Right forelimb (tissue), 1 donor: ENCODE results near the gene AKR7A3.

Experiments used
- DNase-seq: peaks from one replicate; pipeline ENCODE4 v3.0.0-alpha.2; 2018

The AKR7A3 gene

GRCh38 chr1:19251305-19252196, 37.0 kb downstream of the AKR7A3 start, which contains the start of the genes EMC1 and MRTO4:
Gene EMC1, minus strand, starts transcription at chr1:19251524. Its CDS starts 15 bp downstream, at chr1:19251509.
Gene MRTO4, plus strand, starts transcription at chr1:19251805. Its CDS starts 31 bp downstream, at chr1:19251836.
- DNase-seq = peak; percentile 96

GRCh38 chr1:19250629-19251304, 37.8 kb downstream of the AKR7A3 start:
- DNase-seq = no peak

- DNase-seq = no peak
Observed at GRCh38 chr1:19240673-19241538, 47.7 kb downstream of the AKR7A3 start.

GRCh38 chr1:19239876-19240275, 48.7 kb downstream of the AKR7A3 start:
- no peak for DNase-seq

- DNase-seq = no peak
Observed at GRCh38 chr1:19234224-19234623, 54.3 kb downstream of the AKR7A3 start.
